HG03095 (cell line): Measurements from ENCODE around the gene GALNT2.
A peak's percentile ranks its signal among the peaks of the same experiment; 100 is the strongest.

ENCODE experiments used
- ATAC-seq: cut with Tn5 transposase; IDR thresholded peaks from one replicate; pipeline ENCODE4 v1.9.1; 2021; ENCODE audit warnings: moderate library complexity; ENCODE audit not compliant: unreplicated experiment

Gene GALNT2

GRCh38 chr1:230249695-230250480 is 182.8 kb downstream of the GALNT2 start:
- no peak for ATAC-seq

- ATAC-seq, result no peak
Observed at GRCh38 chr1:230250666-230251065, 183.6 kb downstream of the GALNT2 start.

GRCh38 chr1:230251644-230252191 is 184.7 kb downstream of the GALNT2 start:
- peak; percentile 72 for ATAC-seq

GRCh38 chr1:230253150-230253549 is 186.1 kb downstream of the GALNT2 start:
- ATAC-seq, result no peak

- no peak for ATAC-seq
Observed at GRCh38 chr1:230254265-230254664, 187.2 kb downstream of the GALNT2 start.

- ATAC-seq, result no peak
Observed at GRCh38 chr1:230255116-230255515, 188.1 kb downstream of the GALNT2 start.

- ATAC-seq, result no peak
Observed at GRCh38 chr1:230255991-230256390, 189.0 kb downstream of the GALNT2 start.

- no peak for ATAC-seq
Observed at GRCh38 chr1:230256896-230257295, 189.9 kb downstream of the GALNT2 start.

- no peak for ATAC-seq
Observed at GRCh38 chr1:230259621-230260020, 192.6 kb downstream of the GALNT2 start.

GRCh38 chr1:230260831-230261230 is 193.8 kb downstream of the GALNT2 start:
- no peak for ATAC-seq

- ATAC-seq, result no peak
Observed at GRCh38 chr1:230261928-230262650, 195.1 kb downstream of the GALNT2 start.

GRCh38 chr1:230262867-230263567 is 196.0 kb downstream of the GALNT2 start:
- ATAC-seq, result no peak

- no peak for ATAC-seq
Observed at GRCh38 chr1:230263568-230264195, 196.6 kb downstream of the GALNT2 start.

GRCh38 chr1:230264342-230264741 is 197.3 kb downstream of the GALNT2 start:
- no peak for ATAC-seq

GRCh38 chr1:230265200-230266115 is 198.4 kb downstream of the GALNT2 start:
- ATAC-seq, result no peak

GRCh38 chr1:230266456-230266855 is 199.4 kb downstream of the GALNT2 start:
- no peak for ATAC-seq

GRCh38 chr1:230267338-230268065 is 200.5 kb downstream of the GALNT2 start:
- ATAC-seq, result no peak

- no peak for ATAC-seq
Observed at GRCh38 chr1:230268371-230269170, 201.5 kb downstream of the GALNT2 start.
